ENCODE results near the gene AGXT.

Gene AGXT

DNA sequence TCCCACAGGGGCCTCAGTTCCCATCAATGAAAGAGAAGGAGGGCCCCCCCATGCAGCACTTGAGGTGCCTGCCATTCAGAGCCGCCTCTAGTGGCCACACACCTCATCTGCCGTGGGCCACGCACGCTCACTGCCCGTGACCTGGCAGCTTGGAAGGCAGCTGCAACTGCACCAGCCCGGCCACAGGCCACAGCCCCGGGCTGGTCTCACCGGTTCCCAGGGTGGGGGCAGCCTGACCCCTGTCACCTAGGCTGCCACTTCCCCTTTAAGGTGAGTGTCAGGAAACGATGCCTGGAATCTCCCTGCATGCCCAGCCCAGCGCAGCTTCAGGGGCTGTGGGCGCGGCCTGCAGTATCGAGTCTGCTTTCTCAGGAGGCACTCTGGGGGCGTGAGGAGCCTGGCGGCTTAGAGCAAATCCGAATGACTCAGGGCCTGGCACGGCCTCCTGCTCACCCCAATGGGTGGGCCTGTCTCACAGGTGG, 24.8 kb downstream of the AGXT start:
- Histone ChIP-seq H3K27me3 (ENCODE audit: control insufficient read depth, insufficient read depth, low read length, poor library complexity, severe bottlenecking) (no peaks in the 10 kb centered on the region), H3K4me3 (ENCODE audit: insufficient read depth, low read depth, low read length) (no peak overlapping the region), H3K9me3 (ENCODE audit: control insufficient read depth, low read length) (no peaks in the 10 kb centered on the region), H3K36me3 (ENCODE audit: control insufficient read depth, insufficient read depth, low read length) (no peaks in the 10 kb centered on the region), H3K4me1 (ENCODE audit: control insufficient read depth, insufficient read depth, low read length) (no peaks in the 10 kb centered on the region), H3K27ac (ENCODE audit: insufficient read depth, low read depth, low read length, poor library complexity, severe bottlenecking) (no peak overlapping the region)
- 74 to 81% methylated on average over 17 of the region's 17 CpGs for WGBS, 2 experiments

DNA sequence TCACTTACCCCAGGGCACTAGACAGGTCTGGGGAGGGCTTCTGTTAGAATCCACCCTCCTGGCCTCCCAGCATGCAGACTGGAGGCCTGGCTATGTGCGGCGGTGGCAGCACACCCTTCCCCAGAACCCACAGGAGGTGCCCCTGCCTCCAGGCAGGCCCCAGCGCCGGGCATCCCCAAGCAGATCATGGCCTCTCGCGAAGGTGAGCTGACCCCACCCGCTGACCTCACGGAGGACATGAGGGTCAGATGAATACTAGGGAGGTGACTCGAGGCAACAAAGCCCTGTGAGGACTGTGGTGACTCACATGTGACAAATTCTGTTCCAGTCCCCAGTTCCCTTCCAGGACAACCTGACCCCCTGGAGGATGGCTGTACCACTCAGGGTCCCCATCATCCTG, 25.4 kb downstream of the AGXT start:
- Histone ChIP-seq H3K9me3 (ENCODE audit: control insufficient read depth, low read length) (no peaks in the 10 kb centered on the region), H3K4me1 (ENCODE audit: control insufficient read depth, insufficient read depth, low read length) (no peaks in the 10 kb centered on the region), H3K4me3 (ENCODE audit: insufficient read depth, low read depth, low read length) (no peak overlapping the region), H3K27ac (ENCODE audit: insufficient read depth, low read depth, low read length, poor library complexity, severe bottlenecking) (no peak overlapping the region), H3K27me3 (ENCODE audit: control insufficient read depth, insufficient read depth, low read length, poor library complexity, severe bottlenecking) (no peaks in the 10 kb centered on the region), H3K36me3 (ENCODE audit: control insufficient read depth, insufficient read depth, low read length) (no peaks in the 10 kb centered on the region)
- 91 to 93% methylated on average over 9 of the region's 9 CpGs for WGBS, 2 experiments

GRCh38 chr2:240894836-240895558, 26.4 kb downstream of the AGXT start:
- no peaks in the 10 kb centered on the region for H3K27me3 ChIP-seq (ENCODE audit: control insufficient read depth, insufficient read depth, low read length, poor library complexity, severe bottlenecking)
- H3K36me3 ChIP-seq (ENCODE audit: control insufficient read depth, insufficient read depth, low read length), result no peaks in the 10 kb centered on the region
- H3K4me3 ChIP-seq (ENCODE audit: insufficient read depth, low read depth, low read length), result no peak overlapping the region
- no peak overlapping the region for H3K27ac ChIP-seq (ENCODE audit: insufficient read depth, low read depth, low read length, poor library complexity, severe bottlenecking)
- no peaks in the 10 kb centered on the region for H3K4me1 ChIP-seq (ENCODE audit: control insufficient read depth, insufficient read depth, low read length)
- WGBS, 2 experiments, result 94 to 95% methylated on average over 28 of the region's 28 CpGs
- H3K9me3 ChIP-seq (ENCODE audit: control insufficient read depth, low read length), result no peaks in the 10 kb centered on the region

DNA sequence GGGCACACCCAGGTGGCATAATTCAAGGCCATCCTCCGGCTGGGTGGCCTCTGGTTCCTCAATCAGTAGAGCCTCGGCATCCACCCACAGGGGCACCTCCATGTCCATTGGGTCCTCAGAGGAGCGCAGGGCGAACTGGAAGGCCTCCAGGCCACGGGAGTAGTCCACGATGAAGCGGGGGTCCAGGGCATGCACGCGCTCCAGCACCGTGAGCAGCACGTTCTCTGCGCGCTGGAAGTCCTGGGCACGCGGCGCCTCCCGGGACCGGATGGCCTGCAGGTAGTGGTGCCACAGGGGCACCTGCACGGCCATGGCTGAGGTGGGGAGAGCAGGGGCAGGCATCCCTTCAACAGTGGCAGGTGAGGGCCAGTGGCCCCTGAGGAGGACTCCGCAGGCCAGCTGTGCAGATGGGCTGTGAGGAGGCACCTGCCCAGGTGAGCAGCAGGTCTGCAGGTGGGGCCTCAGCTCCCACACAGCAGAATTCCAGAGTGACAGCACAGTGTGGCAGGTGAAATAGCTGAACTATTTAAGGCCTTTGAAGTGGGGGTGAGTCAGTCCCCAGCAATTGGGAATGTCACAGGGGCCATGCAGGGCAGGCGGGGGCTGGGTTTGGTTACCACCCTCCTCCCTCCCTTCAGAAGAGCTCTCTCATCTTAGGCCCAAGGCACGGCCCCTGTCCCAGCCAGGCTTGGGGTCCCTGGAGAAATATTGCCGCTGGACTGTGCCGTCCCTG, 27.2 kb downstream of the AGXT start, which contains the start of gene MAB21L4:
Gene MAB21L4 (minus strand): TSS at position 501 of the 733 bp plus-strand sequence. CDS start 159 bp downstream, at position 342.
- 92% methylated on average over 24 of the region's 24 CpGs for WGBS, 2 experiments
- Histone ChIP-seq H3K9me3 (ENCODE audit: control insufficient read depth, low read length) (no peaks in the 10 kb centered on the region), H3K27me3 (ENCODE audit: control insufficient read depth, insufficient read depth, low read length, poor library complexity, severe bottlenecking) (no peaks in the 10 kb centered on the region), H3K4me1 (ENCODE audit: control insufficient read depth, insufficient read depth, low read length) (no peaks in the 10 kb centered on the region), H3K4me3 (ENCODE audit: insufficient read depth, low read depth, low read length) (no peak within 1 kb of the TSS), H3K27ac (ENCODE audit: insufficient read depth, low read depth, low read length, poor library complexity, severe bottlenecking) (no peak within 1 kb of the TSS), H3K36me3 (ENCODE audit: control insufficient read depth, insufficient read depth, low read length) (no peaks in the 10 kb centered on the region)

DNA sequence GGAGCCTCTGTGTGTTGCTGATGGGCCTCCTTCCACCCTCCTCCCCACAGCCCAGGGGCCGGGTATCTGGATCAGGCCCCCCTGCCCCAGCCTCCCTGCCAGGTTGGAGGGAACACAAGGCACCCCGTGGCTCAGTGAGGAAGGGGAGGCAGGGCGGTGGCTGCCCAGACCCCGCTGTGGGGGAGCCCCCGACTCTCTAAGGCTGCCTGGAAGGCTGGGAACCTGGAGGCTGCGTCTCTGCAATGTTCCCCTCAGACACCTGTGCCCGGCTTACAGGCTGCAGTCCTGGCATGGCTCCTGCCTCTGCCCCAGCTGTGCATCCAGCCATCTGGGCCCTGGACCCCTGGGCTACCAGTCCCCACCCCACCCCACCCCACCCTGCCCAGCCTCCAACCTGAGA, 27.8 kb downstream of the AGXT start:
- 77 to 79% methylated on average over 7 of the region's 7 CpGs for WGBS, 2 experiments
- H3K27ac ChIP-seq (ENCODE audit: insufficient read depth, low read depth, low read length, poor library complexity, severe bottlenecking), result no peak overlapping the region

GRCh38 chr2:240896871-240897692, 28.5 kb downstream of the AGXT start:
- no peak overlapping the region for H3K4me3 ChIP-seq (ENCODE audit: insufficient read depth, low read depth, low read length)
- 85 to 86% methylated on average over 23 of the region's 23 CpGs for WGBS, 2 experiments
- no peak overlapping the region for H3K27ac ChIP-seq (ENCODE audit: insufficient read depth, low read depth, low read length, poor library complexity, severe bottlenecking)
- no peaks in the 10 kb centered on the region for H3K27me3 ChIP-seq (ENCODE audit: control insufficient read depth, insufficient read depth, low read length, poor library complexity, severe bottlenecking)
- no peaks in the 10 kb centered on the region for H3K4me1 ChIP-seq (ENCODE audit: control insufficient read depth, insufficient read depth, low read length)
- no peaks in the 10 kb centered on the region for H3K36me3 ChIP-seq (ENCODE audit: control insufficient read depth, insufficient read depth, low read length)
- no peaks in the 10 kb centered on the region for H3K9me3 ChIP-seq (ENCODE audit: control insufficient read depth, low read length)

More for the DNA sequence above, 27.8 kb downstream of the AGXT start:
- Histone ChIP-seq H3K9me3 (ENCODE audit: control insufficient read depth, low read length) (no peaks in the 10 kb centered on the region), H3K4me3 (ENCODE audit: insufficient read depth, low read depth, low read length) (no peak overlapping the region), H3K4me1 (ENCODE audit: control insufficient read depth, insufficient read depth, low read length) (no peaks in the 10 kb centered on the region), H3K36me3 (ENCODE audit: control insufficient read depth, insufficient read depth, low read length) (no peaks in the 10 kb centered on the region), H3K27me3 (ENCODE audit: control insufficient read depth, insufficient read depth, low read length, poor library complexity, severe bottlenecking) (no peaks in the 10 kb centered on the region)

DNA sequence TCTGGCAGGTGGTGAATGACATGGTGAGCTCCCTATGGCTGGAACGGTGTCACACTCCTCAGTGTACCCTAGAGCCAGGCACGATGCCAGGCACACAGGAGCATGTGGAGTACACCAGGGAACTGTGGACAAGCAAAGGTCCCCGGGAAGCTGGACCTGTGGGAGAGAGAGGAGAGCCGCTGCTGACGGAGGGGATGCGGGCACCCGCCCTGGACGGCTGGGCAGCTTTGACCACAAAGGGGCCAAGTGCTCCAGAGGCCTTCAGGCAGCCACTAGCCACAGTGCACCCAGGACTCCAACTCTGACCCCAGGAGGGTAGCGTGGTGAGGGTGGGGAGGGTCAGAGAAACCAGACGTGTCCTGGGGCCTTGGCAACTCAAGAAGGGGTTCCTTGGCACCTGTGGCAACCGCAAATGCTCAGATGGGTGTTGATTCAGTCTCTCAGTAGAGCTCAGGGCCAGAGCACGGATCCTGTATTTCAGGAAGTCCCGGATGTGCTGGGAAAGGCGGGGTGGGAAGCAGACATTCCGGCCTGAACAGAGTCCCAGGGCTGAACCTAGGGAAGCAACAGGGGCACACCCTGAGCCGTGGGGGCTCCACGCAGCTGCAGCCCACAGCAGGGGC, 29.6 kb downstream of the AGXT start:
- no peak overlapping the region for H3K4me3 ChIP-seq (ENCODE audit: insufficient read depth, low read depth, low read length)
- H3K36me3 ChIP-seq (ENCODE audit: control insufficient read depth, insufficient read depth, low read length), result no peaks in the 10 kb centered on the region
- 93 to 94% methylated on average over 17 of the region's 17 CpGs for whole genome bisulfite sequencing, 2 experiments
- no peaks in the 10 kb centered on the region for H3K27me3 ChIP-seq (ENCODE audit: control insufficient read depth, insufficient read depth, low read length, poor library complexity, severe bottlenecking)
- no peaks in the 10 kb centered on the region for H3K9me3 ChIP-seq (ENCODE audit: control insufficient read depth, low read length)
- no peaks in the 10 kb centered on the region for H3K4me1 ChIP-seq (ENCODE audit: control insufficient read depth, insufficient read depth, low read length)
- no peak overlapping the region for H3K27ac ChIP-seq (ENCODE audit: insufficient read depth, low read depth, low read length, poor library complexity, severe bottlenecking)

GRCh38 chr2:240898731-240899467, 30.3 kb downstream of the AGXT start:
- Histone ChIP-seq H3K4me3 (ENCODE audit: insufficient read depth, low read depth, low read length) (no peak overlapping the region), H3K4me1 (ENCODE audit: control insufficient read depth, insufficient read depth, low read length) (no peaks in the 10 kb centered on the region), H3K27me3 (ENCODE audit: control insufficient read depth, insufficient read depth, low read length, poor library complexity, severe bottlenecking) (no peaks in the 10 kb centered on the region), H3K36me3 (ENCODE audit: control insufficient read depth, insufficient read depth, low read length) (no peaks in the 10 kb centered on the region), H3K27ac (ENCODE audit: insufficient read depth, low read depth, low read length, poor library complexity, severe bottlenecking) (no peak overlapping the region), H3K9me3 (ENCODE audit: control insufficient read depth, low read length) (no peaks in the 10 kb centered on the region)
- 90 to 92% methylated on average over 23 of the region's 23 CpGs for WGBS, 2 experiments

DNA sequence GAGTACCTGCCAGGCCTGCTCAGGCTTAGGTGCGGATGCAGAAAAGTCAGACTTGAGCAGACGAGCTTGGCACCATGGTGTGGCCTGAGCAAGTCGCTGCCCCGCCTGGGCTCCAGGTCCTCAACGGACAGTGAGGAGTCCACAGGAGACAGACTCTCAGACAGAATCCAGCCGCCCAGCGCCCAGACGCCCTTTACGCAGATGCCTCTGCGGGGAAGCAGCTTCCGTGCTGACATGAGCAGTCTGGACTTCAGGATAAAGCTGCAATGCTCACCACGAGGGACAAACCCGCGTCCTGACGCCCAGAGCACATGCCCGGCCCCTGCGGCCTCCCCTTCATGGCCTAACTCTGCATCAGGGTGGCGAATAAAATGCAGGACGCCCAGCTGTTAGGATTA, 30.8 kb downstream of the AGXT start:
- no peak overlapping the region for H3K27ac ChIP-seq (ENCODE audit: insufficient read depth, low read depth, low read length, poor library complexity, severe bottlenecking)
- H3K9me3 ChIP-seq (ENCODE audit: control insufficient read depth, low read length), result no peaks in the 10 kb centered on the region
- no peaks in the 10 kb centered on the region for H3K36me3 ChIP-seq (ENCODE audit: control insufficient read depth, insufficient read depth, low read length)
- WGBS, 2 experiments, result 91 to 92% methylated on average over 19 of the region's 19 CpGs
- no peak overlapping the region for H3K4me3 ChIP-seq (ENCODE audit: insufficient read depth, low read depth, low read length)
- H3K4me1 ChIP-seq (ENCODE audit: control insufficient read depth, insufficient read depth, low read length), result no peaks in the 10 kb centered on the region
- H3K27me3 ChIP-seq (ENCODE audit: control insufficient read depth, insufficient read depth, low read length, poor library complexity, severe bottlenecking), result no peaks in the 10 kb centered on the region

Measured in ectodermal cell (in vitro differentiated cells).